BJ (cell line): Measurements from ENCODE around the gene ANXA3. TPM values are rescaled to one million over a fixed set of nuclear protein-coding genes. Genes with fewer than 3 reads are reported as not detected.
"Not testable (repeated sequence)": the region's sequence is repeated elsewhere in the genome, so short reads cannot be mapped to it uniquely, and the experiment has no call there.

Experiments used
- CTCF ChIA-PET: fragments of 350-600 bp; formaldehyde crosslinking; extraction: SDS; loops from one replicate; lab custom pipeline; 2021; ENCODE audit warnings: antibody characterized with exemption, inconsistent platforms; lab: Yijun Ruan, JAX
- POLR2A ChIA-PET: fragments of 300-600 bp; sonication (Branson Sonifier 250); formaldehyde crosslinking; extraction: SDS; loops from one replicate; lab custom pipeline; 2021; ENCODE audit warnings: antibody characterized with exemption; lab: Charles Lee
- DNase-seq: peaks from one replicate; pipeline ENCODE4 v3.0.0-alpha.2; 2011; ENCODE audit warnings: low read depth
- H3K27me3 ChIP-seq: 2 replicates; pipeline ENCODE4 v1.6.0; 2011; ENCODE audit warnings: low read length; ENCODE audit not compliant: control insufficient read depth, insufficient read depth
- H3K36me3 ChIP-seq: 2 replicates; pipeline ENCODE4 v1.5.1; 2011; ENCODE audit warnings: low read length; ENCODE audit not compliant: control insufficient read depth, insufficient read depth
- H3K4me3 ChIP-seq: 2 replicates; pipeline ENCODE4 v1.5.1; 2011; ENCODE audit warnings: low read depth, mild to moderate bottlenecking, control low read depth, low read length
- CTCF ChIP-seq: IDR thresholded peaks from 2 replicates; pipeline ENCODE4 v1.5.1; 2011; ENCODE audit warnings: low read depth, mild to moderate bottlenecking, control low read depth, inconsistent platforms, low read length, moderate library complexity; ENCODE audit not compliant: insufficient read depth
- polyA plus RNA-seq: library from polyadenylated mRNA; depleted of rRNA; stranded (reverse); fragments of >200 nt; gene quantifications from 2 replicates; pipeline ENCODE4 v1.2.3, GENCODE V29; 2011

ANXA3 gene
- polyA plus RNA-seq, 1 experiment, result 8.2 TPM

- no peak for DNase-seq
- TF ChIP-seq CTCF, result no peak
- H3K27me3 ChIP-seq, result no peaks in the 10 kb centered on the region
- no peak overlapping the region for H3K4me3 ChIP-seq
- CTCF ChIA-PET, result no interaction called here
- POLR2A ChIA-PET, result no interaction called here
- no peaks in the 10 kb centered on the region for H3K36me3 ChIP-seq
These were observed 44.7 kb downstream of the ANXA3 start for GRCh38 chr4:78596111-78596742.

- POLR2A ChIA-PET, H3K36me3 ChIP-seq, H3K27me3 ChIP-seq, DNase-seq, H3K4me3 ChIP-seq: not testable (repeated sequence)
- CTCF ChIA-PET, result interaction anchor here (1.5 kb wide), 1 partner anchor 30 kb away, joined by 4 read pairs; no protein-coding TSS in a partner anchor
These were observed 46.9 kb downstream of the ANXA3 start for GRCh38 chr4:78598431-78598830.

GRCh38 chr4:78599147-78599546 is 47.6 kb downstream of the ANXA3 start:
- CTCF ChIA-PET, result interaction anchor here (1.3 kb wide), 1 partner anchor 7 kb away, joined by 3 read pairs; no protein-coding TSS in a partner anchor
- DNase-seq, result no peak
- Histone ChIP-seq H3K36me3 (no peaks in the 10 kb centered on the region), H3K27me3 (no peaks in the 10 kb centered on the region), H3K4me3 (no peak overlapping the region)
- TF ChIP-seq CTCF, result no peak
- POLR2A ChIA-PET, result no interaction called here

GRCh38 chr4:78599931-78600375 is 48.4 kb downstream of the ANXA3 start:
- H3K27me3 ChIP-seq, result no peaks in the 10 kb centered on the region
- no peaks in the 10 kb centered on the region for H3K36me3 ChIP-seq
- TF ChIP-seq CTCF, result no peak
- ChIA-PET CTCF (interaction anchor here (1.0 to 1.3 kb wide), 2 partner anchors 8 kb away, joined by 3 read pairs; no protein-coding TSS in a partner anchor), POLR2A (no interaction called here)
- H3K4me3 ChIP-seq, result no peak overlapping the region
- DNase-seq, result no peak

GRCh38 chr4:78601013-78601412 is 49.4 kb downstream of the ANXA3 start:
- TF ChIP-seq CTCF, result no peak
- POLR2A ChIA-PET, result no interaction called here
- no peaks in the 10 kb centered on the region for H3K36me3 ChIP-seq
- H3K4me3 ChIP-seq, result no peak overlapping the region
- DNase-seq, result no peak
- CTCF ChIA-PET, result interaction anchor here (0.8 kb wide), 1 partner anchor 10 kb away, joined by 3 read pairs; no protein-coding TSS in a partner anchor
- no peaks in the 10 kb centered on the region for H3K27me3 ChIP-seq
